ENCODE data around the gene PTGES3L.

DNA sequence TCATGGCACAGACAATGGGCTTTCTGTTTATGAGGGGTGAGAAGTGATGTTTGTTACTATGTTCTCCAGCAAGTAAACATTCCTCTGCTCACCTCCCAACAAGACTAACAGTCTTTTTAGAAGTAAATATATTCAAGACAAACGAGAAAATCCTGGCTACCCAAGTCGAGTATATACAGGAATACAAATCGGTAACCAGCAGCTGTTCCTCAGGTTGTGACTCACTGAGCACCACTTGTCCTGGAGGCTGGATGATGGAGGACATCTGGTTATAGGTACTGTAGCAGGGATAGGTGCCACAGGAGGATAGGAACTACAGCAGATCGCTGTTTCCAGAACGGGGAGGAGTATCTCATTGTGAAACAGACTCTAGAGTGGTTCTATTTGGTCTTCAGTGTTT, 13.0 kb upstream of the PTGES3L start:
- TF ChIP-seq, protein P1, sequence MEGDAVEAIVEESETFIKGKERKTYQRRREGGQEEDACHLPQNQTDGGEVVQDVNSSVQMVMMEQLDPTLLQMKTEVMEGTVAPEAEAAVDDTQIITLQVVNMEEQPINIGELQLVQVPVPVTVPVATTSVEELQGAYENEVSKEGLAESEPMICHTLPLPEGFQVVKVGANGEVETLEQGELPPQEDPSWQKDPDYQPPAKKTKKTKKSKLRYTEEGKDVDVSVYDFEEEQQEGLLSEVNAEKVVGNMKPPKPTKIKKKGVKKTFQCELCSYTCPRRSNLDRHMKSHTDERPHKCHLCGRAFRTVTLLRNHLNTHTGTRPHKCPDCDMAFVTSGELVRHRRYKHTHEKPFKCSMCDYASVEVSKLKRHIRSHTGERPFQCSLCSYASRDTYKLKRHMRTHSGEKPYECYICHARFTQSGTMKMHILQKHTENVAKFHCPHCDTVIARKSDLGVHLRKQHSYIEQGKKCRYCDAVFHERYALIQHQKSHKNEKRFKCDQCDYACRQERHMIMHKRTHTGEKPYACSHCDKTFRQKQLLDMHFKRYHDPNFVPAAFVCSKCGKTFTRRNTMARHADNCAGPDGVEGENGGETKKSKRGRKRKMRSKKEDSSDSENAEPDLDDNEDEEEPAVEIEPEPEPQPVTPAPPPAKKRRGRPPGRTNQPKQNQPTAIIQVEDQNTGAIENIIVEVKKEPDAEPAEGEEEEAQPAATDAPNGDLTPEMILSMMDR (IDR thresholded peaks at IDR 0.05; ENCODE audit: low read length): no peak
- no peak for TF ChIP-seq EZH2phosphoT487 (IDR thresholded peaks at IDR 0.05; ENCODE audit: low read length)
- TF ChIP-seq EZH2 (optimal IDR thresholded peaks at IDR 0.05; ENCODE audit: low read depth, low read length): no peak
